GM19328 (cell line): ENCODE data around the gene PPIE.
"Not testable (repeated sequence)": the region's sequence is repeated elsewhere in the genome, so short reads cannot be mapped to it uniquely, and the experiment has no call there.

Experiments used
- ATAC-seq: cut with Tn5 transposase; IDR thresholded peaks from one replicate; pipeline ENCODE4 v1.9.1; 2021; ENCODE audit warnings: mild to moderate bottlenecking, moderate library complexity; ENCODE audit not compliant: unreplicated experiment

Gene PPIE

GRCh38 chr1:39757501-39757900 lies 18.8 kb downstream of the PPIE start:
- no peak for ATAC-seq

GRCh38 chr1:39758556-39759435 lies 20.1 kb downstream of the PPIE start:
- ATAC-seq: no peak

- ATAC-seq: no peak
Observed at GRCh38 chr1:39759436-39759726, 20.7 kb downstream of the PPIE start.

- no peak for ATAC-seq
Observed at GRCh38 chr1:39760074-39761008, 21.7 kb downstream of the PPIE start.

GRCh38 chr1:39761016-39761415 lies 22.3 kb downstream of the PPIE start:
- no peak for ATAC-seq

- no peak for ATAC-seq
Observed at GRCh38 chr1:39761557-39762260, 23.0 kb downstream of the PPIE start.

- no peak for ATAC-seq
Observed at GRCh38 chr1:39762550-39763540, 24.2 kb downstream of the PPIE start.

GRCh38 chr1:39763619-39764374 lies 25.1 kb downstream of the PPIE start:
- ATAC-seq: not testable (repeated sequence)

- ATAC-seq: not testable (repeated sequence)
Observed at GRCh38 chr1:39764512-39764911, 25.8 kb downstream of the PPIE start.

GRCh38 chr1:39766466-39766865 lies 27.8 kb downstream of the PPIE start:
- ATAC-seq: not testable (repeated sequence)

GRCh38 chr1:39769502-39769901 lies 30.8 kb downstream of the PPIE start:
- ATAC-seq: not testable (repeated sequence)

- not testable (repeated sequence) for ATAC-seq
Observed at GRCh38 chr1:39770100-39771021, 31.7 kb downstream of the PPIE start.

GRCh38 chr1:39771022-39771532 lies 32.4 kb downstream of the PPIE start, which contains the start of gene OXCT2:
Gene OXCT2 (minus strand): TSS chr1:39771348. CDS start chr1:39771255, 93 bp downstream.
- ATAC-seq: not testable (repeated sequence)

- not testable (repeated sequence) for ATAC-seq
Observed at GRCh38 chr1:39773369-39773979, 34.8 kb downstream of the PPIE start.

- not testable (repeated sequence) for ATAC-seq
Observed at GRCh38 chr1:39775141-39775540, 36.5 kb downstream of the PPIE start.

- ATAC-seq: not testable (repeated sequence)
Observed at GRCh38 chr1:39775676-39776399, 37.2 kb downstream of the PPIE start.

- no peak for ATAC-seq
Observed at GRCh38 chr1:39776400-39776713, 37.7 kb downstream of the PPIE start.
